GM19025 (cell line): Measurements from ENCODE around the gene PHLPP1.

Experiments used
- ATAC-seq: cut with Tn5 transposase; IDR thresholded peaks from one replicate; pipeline ENCODE4 v1.9.1; 2021; ENCODE audit warnings: mild to moderate bottlenecking, low read depth, moderate library complexity; ENCODE audit not compliant: unreplicated experiment

PHLPP1 gene

GRCh38 chr18:62974388-62974787, 259.0 kb downstream of the PHLPP1 start:
- ATAC-seq: no peak

- ATAC-seq: no peak
These were observed 259.8 kb downstream of the PHLPP1 start for GRCh38 chr18:62974928-62975675.

DNA sequence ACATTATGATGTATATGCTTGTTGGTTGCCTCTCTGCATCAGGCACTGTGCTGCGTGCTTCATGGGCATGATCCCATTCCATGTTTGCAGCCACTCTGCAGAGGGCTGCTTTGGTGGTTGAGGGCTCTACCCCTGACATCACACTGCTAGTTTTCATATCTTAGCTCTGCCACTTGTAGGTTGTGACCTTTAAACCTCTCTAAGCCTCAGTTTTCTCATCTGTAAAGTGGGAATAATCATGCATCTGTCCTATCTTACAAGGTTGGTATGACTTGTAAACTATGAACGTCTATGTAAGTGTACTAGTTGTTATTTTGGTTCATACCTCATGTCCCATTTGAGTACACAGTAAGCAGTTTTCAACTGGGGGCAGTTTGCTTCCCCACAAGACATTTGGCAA, 260.4 kb downstream of the PHLPP1 start:
- ATAC-seq: no peak

GRCh38 chr18:62976227-62976626, 260.9 kb downstream of the PHLPP1 start:
- no peak for ATAC-seq

GRCh38 chr18:62977512-62977911, 262.2 kb downstream of the PHLPP1 start:
- ATAC-seq: no peak

DNA sequence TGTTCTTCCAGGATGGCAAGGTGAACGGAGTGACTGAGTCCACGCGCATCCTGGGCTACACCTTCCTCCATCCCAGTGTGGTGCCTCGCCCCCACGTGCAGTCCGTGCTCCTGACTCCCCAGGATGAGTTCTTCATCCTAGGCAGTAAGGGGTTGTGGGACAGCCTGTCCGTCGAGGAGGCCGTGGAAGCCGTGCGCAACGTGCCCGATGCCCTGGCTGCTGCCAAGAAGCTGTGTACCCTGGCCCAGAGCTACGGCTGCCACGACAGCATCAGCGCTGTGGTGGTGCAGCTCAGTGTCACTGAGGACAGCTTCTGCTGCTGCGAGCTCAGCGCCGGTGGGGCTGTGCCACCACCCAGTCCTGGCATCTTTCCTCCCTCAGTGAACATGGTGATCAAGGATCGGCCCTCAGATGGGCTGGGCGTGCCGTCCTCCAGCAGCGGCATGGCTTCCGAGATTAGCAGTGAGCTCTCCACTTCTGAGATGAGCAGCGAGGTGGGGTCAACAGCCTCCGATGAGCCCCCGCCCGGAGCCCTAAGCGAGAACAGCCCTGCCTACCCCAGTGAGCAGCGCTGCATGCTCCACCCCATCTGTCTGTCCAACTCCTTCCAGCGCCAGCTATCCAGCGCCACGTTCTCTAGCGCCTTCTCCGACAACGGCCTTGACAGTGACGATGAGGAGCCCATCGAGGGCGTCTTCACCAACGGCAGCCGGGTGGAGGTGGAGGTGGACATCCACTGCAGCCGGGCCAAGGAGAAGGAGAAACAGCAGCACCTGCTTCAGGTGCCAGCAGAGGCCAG, 263.1 kb downstream of the PHLPP1 start:
- no peak for ATAC-seq

DNA sequence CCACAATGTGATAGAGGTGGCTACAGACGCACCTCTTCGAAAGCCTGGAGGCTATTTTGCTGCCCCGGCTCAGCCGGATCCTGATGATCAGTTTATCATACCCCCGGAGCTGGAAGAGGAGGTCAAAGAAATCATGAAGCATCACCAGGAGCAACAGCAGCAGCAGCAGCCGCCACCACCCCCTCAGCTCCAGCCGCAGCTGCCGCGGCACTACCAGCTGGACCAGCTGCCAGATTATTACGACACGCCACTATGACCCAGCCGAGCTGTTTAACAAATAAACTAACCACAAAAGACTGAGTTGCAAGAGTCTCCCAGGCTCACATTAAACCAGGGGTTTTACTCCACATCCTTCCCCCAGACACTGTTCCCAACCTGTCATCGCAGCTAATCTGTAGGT, 263.8 kb downstream of the PHLPP1 start:
- ATAC-seq: no peak

GRCh38 chr18:62979900-62980299, 264.6 kb downstream of the PHLPP1 start:
- no peak for ATAC-seq

DNA sequence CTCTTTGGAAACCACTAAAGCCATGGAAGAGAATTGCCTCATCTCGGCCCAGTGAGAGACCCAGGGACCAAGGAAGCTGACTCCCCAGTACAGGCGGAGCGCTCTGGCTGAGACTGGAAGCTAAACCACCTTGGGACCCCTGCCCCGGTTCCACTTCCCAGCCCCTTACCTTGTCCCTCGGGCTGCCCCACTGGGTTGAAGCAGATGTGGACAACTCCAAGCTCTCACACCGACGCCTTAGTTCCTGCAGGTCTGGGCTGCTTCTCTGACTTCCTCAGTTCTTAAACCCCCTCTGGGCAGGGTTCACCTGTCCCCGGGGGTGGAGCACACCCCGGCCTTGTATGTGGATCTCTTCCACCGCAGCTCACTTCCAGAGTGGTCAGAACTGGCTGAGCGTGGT, 266.2 kb downstream of the PHLPP1 start:
- no peak for ATAC-seq

- no peak for ATAC-seq
These were observed 267.4 kb downstream of the PHLPP1 start for GRCh38 chr18:62982600-62983251.

DNA sequence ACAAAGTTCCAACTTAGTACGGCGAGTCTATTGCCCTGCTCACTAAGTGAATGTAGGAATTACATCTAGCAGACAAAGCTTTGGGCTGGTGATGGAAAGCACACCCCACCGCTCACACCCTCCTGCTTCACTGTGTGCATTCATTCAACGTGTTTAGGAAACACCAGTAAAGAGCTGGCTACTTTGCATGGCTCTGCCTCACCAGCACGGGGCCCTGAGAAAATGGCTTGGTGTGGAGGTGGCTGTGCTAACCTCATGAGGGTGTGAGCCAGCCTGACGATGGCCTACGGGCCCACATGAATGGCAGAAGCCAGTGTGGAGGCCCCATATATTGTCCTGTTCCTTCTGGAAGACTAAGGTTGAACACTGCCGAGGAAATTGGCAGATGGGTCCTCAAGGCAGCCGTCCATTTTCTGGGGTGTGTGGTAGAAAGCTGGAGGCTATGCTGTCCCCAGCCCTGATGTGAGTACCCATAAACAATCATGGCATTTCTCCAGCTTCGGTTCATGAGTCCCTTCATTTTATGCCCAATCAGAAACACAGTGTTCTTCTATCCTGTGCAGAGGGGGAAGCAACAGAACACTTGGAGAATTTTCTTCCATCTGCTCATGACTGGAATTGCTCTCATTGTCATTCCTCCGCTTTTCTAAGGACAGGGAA, 269.4 kb downstream of the PHLPP1 start:
- ATAC-seq: no peak

DNA sequence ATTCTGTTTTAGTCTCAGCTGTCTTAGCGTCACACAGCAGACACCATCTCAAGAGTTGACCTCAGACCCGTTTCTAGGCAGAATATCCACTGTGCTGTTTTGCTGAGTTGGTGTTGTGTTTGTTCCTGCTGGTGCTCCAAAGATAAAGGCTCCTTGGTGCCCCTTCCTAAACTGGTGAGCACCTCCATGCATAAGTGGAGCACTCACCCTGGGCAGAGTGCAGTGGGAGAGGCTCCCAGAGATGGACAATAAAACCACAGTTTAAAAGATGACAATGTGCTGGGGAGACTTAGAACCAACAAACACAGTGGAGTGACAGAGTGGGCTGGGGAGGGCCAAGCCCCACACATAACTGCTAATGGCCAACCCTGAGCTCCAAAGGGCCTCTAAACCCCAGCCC, 271.1 kb downstream of the PHLPP1 start:
- ATAC-seq: no peak

DNA sequence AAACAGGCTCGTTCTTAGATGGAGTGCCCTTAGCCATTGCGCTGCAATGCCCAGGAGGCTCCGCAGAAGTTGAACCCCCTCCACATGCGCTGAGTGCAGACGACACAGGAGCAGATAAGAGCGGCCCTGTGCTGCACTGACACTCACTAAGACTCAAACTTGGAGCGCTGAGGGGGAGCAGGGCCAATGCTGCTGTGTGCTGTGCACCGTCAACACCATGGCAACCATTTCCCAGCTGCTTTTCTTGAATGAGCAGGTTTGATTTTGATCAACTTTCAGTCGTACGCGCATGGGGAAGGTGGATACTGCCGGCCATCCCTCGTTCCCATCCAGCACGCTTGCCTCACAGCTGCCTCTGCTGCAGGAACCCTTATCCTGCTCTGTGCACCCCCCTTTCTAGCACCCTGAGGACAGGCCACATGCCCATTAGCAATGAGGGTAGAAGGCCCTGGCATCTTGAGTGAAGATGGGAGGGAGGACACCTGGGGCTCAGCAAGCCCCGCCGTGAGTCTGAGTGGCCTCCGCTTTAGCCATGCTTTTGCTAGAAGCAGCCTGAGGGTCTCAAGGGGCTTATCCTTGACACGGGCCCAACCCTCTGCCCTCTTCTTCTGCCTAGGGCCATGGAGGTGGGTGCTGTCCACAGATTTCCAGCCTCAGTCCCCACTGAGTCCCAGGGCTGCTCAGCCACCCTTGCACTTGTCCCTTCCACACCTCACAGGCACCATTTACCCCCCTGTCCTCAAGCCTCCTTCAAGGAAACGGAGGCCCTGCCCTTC, 271.9 kb downstream of the PHLPP1 start:
- ATAC-seq: no peak

- no peak for ATAC-seq
These were observed 272.5 kb downstream of the PHLPP1 start for GRCh38 chr18:62987859-62988258.

- no peak for ATAC-seq
These were observed 273.1 kb downstream of the PHLPP1 start for GRCh38 chr18:62988471-62988870.

DNA sequence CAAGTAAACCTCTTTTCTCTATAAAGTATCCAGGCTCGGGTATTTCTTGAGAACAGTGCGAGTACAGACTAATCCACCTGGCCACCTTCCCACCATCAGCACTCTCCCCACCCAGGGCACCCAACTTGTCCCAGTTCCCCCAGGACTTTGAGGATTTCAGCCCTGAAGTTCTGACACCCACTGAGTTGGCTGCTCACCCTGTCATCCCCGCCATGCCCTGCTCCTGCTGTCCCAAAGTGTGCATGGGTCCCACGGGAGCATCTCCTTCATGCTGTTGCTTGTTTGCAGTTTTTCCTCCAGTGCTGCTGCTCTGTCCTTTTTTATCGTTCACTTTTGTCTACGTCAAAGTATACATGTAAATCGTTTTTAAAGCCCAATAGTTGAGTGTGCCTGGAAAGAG, 273.9 kb downstream of the PHLPP1 start:
- ATAC-seq: no peak

DNA sequence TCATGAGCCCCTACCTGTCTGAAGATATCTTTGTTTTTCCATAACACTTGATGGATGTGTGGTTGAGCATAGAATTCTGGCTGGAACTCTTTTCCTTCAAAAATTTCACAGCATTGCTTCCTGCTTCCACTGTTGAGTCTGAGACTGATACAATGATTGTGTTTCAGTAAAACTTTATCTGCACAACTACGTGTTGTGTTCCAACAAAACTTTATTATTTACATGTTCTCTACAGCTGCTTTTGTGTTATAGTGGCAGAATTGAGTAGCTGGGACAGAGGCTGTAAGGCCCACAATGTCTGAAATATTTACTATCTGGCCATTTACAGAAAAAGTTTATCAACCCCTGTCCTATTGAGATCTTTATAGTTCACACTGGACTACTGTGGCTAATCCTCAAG, 275.3 kb downstream of the PHLPP1 start:
- ATAC-seq: no peak

DNA sequence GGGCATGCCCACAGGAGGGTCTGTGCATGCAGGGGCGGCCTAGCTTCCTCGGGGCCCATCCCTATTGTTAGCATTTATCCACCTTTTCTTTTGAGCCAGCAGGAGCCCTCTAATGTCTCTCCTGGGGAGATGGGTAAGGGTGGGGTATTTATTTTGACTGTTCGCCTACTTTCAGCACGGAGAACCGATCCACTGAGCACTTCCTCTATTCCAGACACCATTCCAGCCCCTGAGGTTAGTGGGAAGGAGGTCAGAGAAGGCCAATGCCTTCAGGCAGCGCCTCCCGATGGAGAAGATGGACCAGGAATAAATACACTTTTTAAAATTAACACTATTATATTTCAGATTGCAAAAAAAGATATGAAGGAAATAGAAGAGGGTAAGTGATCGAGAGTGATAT, 276.0 kb downstream of the PHLPP1 start:
- ATAC-seq: no peak

GRCh38 chr18:62991959-62992358, 276.6 kb downstream of the PHLPP1 start:
- ATAC-seq: no peak

- ATAC-seq: no peak
These were observed 277.6 kb downstream of the PHLPP1 start for GRCh38 chr18:62992877-62993365.
